Stimulated activated CD4-positive, alpha-beta T cell treated with anti-CD3 and anti-CD28 coated beads, Interleukin-4, amount 100 ng/mL, for 1 hour (primary cell): ENCODE results near the gene LYZL6.

Experiments
- DNase-seq: peaks from one replicate; pipeline ENCODE4 v3.0.0-alpha.2; 2020

The LYZL6 gene

GRCh38 chr17:35943537-35943936 is at the start of gene LYZL6:
Gene LYZL6, minus strand, starts transcription at chr17:35943713. Its CDS starts 4,357 bp downstream, at chr17:35939356.
- no peak for DNase-seq

DNA sequence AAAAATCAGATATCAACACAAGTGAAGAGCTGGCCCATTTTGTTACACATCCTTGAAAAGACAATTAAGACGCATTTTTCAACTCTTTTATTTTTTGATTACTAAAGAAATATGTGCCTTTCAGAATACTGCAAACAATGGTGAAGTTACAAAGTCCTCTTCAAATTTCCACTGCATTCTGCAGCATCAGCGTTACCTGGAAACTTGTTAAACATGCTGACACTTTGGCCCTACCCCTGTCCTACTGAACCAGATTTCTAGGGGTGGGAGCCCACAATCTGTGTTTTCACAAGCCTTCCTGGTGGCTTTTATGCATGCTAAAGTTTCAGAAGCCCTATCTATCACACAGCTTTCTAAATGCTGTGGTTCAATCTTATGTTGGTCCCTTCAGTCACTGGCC is 47.6 kb upstream of the LYZL6 start:
- DNase-seq = no peak

- DNase-seq = no peak
These were observed 44.7 kb upstream of the LYZL6 start for GRCh38 chr17:35988164-35988563.

DNA sequence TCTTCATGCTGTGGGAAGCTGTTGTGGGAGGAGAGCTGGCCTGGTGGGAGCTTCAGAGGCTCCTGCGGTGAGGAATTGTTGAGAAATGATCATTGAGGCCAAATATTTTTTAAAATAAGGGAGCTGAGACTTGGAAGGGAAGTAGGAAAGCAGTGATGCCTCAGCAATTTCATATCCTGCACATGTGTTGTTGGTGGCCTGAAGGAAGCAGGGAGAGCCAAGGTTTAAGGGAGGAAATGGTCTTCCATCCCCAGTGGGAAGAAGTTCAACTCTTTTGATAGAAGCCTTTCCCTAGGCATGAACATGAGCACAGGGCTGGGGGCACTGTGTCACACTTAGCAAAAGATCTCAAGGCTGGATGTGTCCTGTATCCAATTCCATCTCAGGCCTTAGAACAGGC is 43.1 kb upstream of the LYZL6 start, which contains the start of gene CCL14:
Gene CCL14 (minus strand): TSS at position 87 of the 400 bp plus-strand sequence. CDS start 80 bp downstream, at position 7.
- no peak for DNase-seq

DNA sequence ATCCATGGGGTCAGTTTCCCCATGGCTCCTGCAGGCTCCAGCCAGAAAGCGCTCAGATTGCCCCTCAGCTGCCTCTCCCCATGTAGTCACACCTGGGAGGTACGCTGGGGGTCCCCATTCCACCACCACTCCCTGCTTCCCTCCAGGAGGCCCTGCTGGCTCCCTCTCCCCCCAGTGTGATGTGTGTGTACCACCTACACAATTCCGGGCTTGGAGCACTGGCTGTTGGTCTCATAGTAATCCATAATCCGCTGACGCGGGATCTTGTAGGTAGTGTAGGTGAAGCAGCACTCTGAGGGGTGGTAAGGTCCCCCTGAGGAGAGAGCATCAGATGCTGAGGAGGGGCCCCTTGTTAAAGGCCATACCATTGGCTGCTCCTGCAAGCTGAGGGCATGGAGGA is 40.6 kb upstream of the LYZL6 start:
- DNase-seq = no peak

GRCh38 chr17:35982409-35983191 is 39.1 kb upstream of the LYZL6 start:
- no peak for DNase-seq

GRCh38 chr17:35981908-35982330 is 38.4 kb upstream of the LYZL6 start:
- no peak for DNase-seq

DNA sequence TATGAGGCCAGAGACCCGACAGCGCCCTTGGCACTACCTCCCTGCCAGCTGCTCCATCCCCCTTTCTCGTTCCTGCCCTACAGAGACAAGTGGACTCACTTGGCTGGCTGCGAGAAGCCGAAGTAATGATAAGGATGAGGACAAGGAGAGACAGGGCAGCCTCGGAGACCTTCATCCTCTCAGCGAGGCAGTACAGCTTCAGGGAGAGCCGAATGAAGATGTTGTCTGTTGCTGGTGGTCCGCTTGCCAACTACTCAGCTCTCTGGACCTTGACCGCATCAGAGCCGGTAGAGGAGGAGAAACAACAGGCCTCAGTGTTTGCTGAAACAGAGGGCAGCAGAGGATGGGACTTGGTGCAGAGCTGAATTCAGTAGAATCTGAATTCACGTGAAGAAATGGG is 37.7 kb upstream of the LYZL6 start, which contains the start of gene CCL16:
Gene CCL16 (minus strand): TSS at position 252 of the 400 bp plus-strand sequence. CDS start 77 bp downstream, at position 175.
- DNase-seq = no peak

- no peak for DNase-seq
These were observed 34.8 kb upstream of the LYZL6 start for GRCh38 chr17:35978346-35978745.

- no peak for DNase-seq
These were observed 34.0 kb upstream of the LYZL6 start for GRCh38 chr17:35977509-35977908.

GRCh38 chr17:35973333-35974260 is 30.1 kb upstream of the LYZL6 start:
- DNase-seq = no peak

DNA sequence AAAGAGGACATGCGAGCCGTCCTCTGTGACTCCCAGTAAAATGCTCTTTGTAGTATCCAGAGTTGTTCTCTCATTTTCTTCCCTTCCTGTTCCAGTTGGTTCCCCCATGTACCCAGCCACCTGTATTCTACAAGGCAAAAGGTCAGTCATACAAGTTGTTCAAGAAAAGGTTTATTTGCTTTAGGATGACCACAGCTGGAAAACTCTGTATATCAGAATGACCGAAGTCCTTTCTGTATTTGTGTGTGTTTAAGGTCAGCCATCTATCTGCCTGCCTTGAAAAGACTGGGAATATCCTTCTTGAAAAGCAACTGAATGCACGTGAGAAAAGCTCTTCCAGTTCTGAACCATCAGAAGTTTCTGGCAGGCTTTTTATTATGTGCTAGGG is 29.4 kb upstream of the LYZL6 start:
- no peak for DNase-seq

DNA sequence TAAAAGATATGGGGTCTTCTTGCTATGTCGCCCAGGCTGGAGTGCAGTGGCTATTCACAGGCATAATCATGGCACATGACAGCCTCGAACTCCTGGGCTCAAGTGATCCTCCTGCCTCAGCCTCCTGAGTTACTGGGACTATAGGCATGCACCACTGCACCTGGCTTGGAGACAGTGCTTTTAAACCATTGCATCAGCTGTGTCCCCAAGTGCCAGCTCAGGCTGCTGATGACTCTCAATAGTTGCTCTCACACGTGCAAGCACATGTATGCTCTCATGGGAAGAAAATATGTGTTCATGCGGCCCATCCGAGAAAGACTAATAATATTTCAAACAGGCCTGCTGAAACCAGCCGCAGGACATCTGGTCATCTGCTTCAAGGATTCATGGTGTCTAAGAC is 29.0 kb upstream of the LYZL6 start:
- no peak for DNase-seq

GRCh38 chr17:35972066-35972465 is 28.6 kb upstream of the LYZL6 start:
- DNase-seq = no peak

GRCh38 chr17:35969558-35970380 is 26.3 kb upstream of the LYZL6 start:
- DNase-seq = peak; percentile 59

- DNase-seq = no peak
These were observed 25.1 kb upstream of the LYZL6 start for GRCh38 chr17:35968520-35969054.

- no peak for DNase-seq
These were observed 21.8 kb upstream of the LYZL6 start for GRCh38 chr17:35965272-35965671.

DNA sequence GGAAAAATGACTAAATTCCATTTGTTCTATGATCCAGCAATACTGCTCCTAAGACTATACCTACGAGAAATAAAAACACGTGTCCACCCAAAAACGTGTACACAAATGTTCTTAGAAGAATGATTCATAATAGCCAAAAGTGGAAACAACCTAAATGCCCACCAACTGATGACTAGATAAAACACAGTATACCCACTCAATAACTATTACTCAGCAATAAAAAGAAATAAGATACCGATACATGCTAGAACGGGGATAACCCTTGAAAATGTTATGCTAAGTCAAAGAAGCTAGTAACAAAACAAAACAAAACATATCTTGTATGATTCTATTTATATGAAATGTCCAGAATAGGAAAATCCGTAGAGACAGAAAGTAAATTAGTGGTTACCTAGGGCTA is 20.1 kb upstream of the LYZL6 start:
- DNase-seq = no peak

GRCh38 chr17:35953720-35954119 is 10.2 kb upstream of the LYZL6 start:
- no peak for DNase-seq

- no peak for DNase-seq
These were observed 5.9 kb upstream of the LYZL6 start for GRCh38 chr17:35949401-35949800.

DNA sequence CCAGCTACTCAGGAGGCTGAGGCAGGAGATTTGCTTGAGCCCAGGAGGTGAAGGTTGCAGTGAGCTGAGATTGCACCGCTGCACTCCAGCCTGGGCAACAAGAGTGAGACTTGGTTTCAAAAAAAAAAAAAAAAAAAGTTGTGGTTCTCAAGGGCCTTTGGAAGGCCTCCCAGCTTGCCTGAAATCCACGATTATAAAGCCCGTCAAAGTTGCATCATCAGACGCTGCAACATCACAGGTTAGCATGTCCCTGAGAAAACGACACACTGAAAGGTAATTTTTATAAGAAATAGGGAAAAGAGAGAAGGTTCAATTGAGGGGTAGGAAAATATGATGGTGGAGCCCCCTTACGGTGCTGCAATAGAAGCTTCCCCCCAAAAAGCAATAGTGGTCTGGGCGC is 4.6 kb upstream of the LYZL6 start:
- no peak for DNase-seq

DNA sequence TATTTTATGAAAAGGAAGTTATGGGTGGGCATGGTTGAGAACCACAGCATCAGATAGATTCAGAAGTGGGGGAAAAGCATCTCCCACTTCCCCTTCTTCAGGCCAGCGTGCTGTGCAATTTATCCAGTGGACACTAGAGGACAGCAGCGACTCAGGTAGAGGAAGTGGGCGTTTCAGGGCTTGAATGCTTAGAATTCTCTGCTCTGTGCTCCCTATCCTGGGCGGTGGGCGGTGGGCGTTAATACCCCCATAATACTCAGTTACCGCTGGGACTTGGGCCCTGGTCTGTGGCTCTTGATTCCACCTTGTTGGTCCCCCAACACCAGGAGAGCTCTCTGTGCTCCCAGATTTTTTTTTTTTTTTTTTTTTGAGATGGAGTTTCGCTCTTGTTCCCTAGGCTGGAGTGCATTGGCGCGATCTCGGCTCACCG is 3.7 kb upstream of the LYZL6 start:
- peak; percentile 30 for DNase-seq
